GM21423 (cell line): ENCODE results near the gene DLD.

Experiments
- ATAC-seq: cut with Tn5 transposase; IDR thresholded peaks from one replicate; pipeline ENCODE4 v1.9.1; 2021; ENCODE audit warnings: mild to moderate bottlenecking, moderate library complexity; ENCODE audit not compliant: unreplicated experiment

Gene DLD

GRCh38 chr7:107967420-107967819 lies 76.4 kb downstream of the DLD start:
- no peak for ATAC-seq

DNA sequence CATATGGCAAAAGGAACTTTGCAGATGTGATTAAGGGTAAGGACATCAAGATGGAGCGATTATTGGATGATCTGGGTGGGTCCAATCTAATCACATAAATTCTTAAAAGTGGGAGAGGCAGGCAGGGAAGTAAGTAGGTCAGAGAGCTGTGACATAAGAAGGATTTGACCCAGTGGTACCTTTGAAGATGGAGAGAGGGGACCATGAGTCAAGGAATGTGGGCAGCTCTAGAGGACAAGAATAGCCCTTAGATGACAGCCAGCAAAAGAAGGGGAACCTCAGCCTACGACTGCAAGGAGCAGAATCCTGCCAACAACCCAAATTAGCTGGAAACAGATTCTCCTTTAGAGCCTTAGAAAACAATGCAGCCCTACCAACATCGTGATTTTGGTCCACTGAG lies 77.5 kb downstream of the DLD start:
- no peak for ATAC-seq

GRCh38 chr7:107969856-107970255 lies 78.9 kb downstream of the DLD start:
- ATAC-seq, result no peak
